Chondrocyte (in vitro differentiated cells): ENCODE results near the gene ABCA12. TPM values are rescaled to one million over a fixed set of nuclear protein-coding genes. Genes with fewer than 3 reads are reported as not detected.

ENCODE experiments used
- DNase-seq: peaks from one replicate; pipeline ENCODE4 v3.0.0; 2021; ENCODE audit warnings: mixed read lengths, low spot score
- H3K27ac Mint-ChIP-seq: one replicate; pipeline ENCODE4 v1.8.0; 2021; ENCODE audit warnings: mild to moderate bottlenecking, moderate library complexity, mixed read lengths; ENCODE audit not compliant: unreplicated experiment
- H3K27me3 Mint-ChIP-seq: 2 replicates; pipeline ENCODE4 v1.8.0; 2021; ENCODE audit warnings: low read depth, mixed read lengths
- H3K36me3 Mint-ChIP-seq: 2 replicates; pipeline ENCODE4 v1.8.0; 2021; ENCODE audit warnings: low read depth, mixed read lengths
- H3K4me1 Mint-ChIP-seq: 2 replicates; pipeline ENCODE4 v1.8.0; 2021; ENCODE audit warnings: low read depth, mild to moderate bottlenecking, mixed read lengths
- H3K4me3 Mint-ChIP-seq: one replicate; pipeline ENCODE4 v1.8.0; 2021; ENCODE audit warnings: mild to moderate bottlenecking, moderate library complexity, mixed read lengths; ENCODE audit not compliant: unreplicated experiment
- H3K9me3 Mint-ChIP-seq: 2 replicates; pipeline ENCODE4 v1.8.0; 2021; ENCODE audit warnings: low read depth, mixed read lengths
- total RNA-seq: library from RNA; stranded (reverse); gene quantifications from 3 replicates; pipeline ENCODE4 v1.2.1, GENCODE V29; 2021
- TF ChIP-seq, protein P1 (sequence below): fragments of 200-600 bp; sonication (generic); IDR thresholded peaks from 2 replicates; pipeline ENCODE4 v1.5.0; 2021; ENCODE audit warnings: antibody characterized with exemption, mild to moderate bottlenecking, moderate library complexity

The ABCA12 gene
- total RNA-seq, 1 donor from 2014 or later: 0.40 TPM

DNA sequence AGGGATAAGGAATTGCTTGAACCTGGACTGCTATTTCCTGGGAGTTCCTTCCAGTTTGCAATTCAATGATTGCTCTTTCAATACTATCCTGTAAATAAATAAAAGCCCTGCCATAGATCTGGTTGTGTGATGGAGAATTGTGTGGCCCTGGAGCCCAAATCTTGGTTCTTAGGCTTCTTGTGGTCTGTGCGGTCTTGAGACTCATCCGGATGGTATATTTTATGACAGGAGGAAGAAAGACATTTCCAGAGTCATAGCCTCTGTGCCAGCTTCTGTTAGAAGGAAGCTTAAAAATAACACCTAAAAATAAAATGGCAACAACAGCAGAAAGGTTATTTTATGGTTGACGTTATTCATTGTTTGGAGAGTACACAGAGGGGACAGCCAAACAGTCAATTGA is 137.7 kb downstream of the ABCA12 start:
- Mint-ChIP-seq H3K27ac (no peak overlapping the region), H3K9me3 (no peaks in the 10 kb centered on the region), H3K27me3 (no peaks in the 10 kb centered on the region), H3K4me3 (no peak overlapping the region), H3K36me3 (no peaks in the 10 kb centered on the region), H3K4me1 (peaks cover 11% of the 10 kb centered on the region)
- DNase-seq: no peak
- TF ChIP-seq, protein P1, sequence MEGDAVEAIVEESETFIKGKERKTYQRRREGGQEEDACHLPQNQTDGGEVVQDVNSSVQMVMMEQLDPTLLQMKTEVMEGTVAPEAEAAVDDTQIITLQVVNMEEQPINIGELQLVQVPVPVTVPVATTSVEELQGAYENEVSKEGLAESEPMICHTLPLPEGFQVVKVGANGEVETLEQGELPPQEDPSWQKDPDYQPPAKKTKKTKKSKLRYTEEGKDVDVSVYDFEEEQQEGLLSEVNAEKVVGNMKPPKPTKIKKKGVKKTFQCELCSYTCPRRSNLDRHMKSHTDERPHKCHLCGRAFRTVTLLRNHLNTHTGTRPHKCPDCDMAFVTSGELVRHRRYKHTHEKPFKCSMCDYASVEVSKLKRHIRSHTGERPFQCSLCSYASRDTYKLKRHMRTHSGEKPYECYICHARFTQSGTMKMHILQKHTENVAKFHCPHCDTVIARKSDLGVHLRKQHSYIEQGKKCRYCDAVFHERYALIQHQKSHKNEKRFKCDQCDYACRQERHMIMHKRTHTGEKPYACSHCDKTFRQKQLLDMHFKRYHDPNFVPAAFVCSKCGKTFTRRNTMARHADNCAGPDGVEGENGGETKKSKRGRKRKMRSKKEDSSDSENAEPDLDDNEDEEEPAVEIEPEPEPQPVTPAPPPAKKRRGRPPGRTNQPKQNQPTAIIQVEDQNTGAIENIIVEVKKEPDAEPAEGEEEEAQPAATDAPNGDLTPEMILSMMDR: no peak

DNA sequence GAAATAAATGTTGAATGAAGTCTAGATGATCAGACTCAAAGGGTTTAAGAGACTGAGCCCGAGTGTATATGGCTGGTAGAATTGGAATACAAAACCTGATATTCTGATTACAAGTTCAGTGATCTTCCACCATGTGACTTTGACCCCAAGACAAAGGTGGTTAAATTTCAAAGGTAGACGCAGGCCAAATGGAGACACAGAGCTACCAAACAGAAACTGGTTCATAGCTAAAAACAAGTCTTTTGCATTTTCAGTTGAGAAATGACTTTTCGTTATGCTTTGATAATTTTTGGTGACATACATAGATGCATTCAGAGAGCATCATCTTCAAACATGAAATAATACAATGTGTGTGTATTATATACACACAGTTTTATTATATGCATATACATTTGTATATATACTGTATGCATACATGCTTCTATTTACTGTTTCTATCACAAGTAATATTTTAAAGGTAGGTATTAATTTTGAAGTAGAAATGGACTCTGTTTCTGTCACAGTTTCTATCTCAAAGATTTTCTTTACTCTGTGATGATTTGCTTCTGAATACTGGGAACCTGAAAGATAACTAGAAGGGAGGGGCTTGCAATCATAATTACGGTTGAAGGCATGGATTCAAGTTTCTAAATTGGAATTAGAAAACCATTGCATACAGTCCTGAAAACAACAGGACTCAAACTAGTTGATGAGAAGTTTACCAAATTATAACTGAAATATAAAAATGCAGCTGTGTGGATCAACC is 142.3 kb downstream of the ABCA12 start:
- Mint-ChIP-seq H3K36me3 (no peaks in the 10 kb centered on the region), H3K4me3 (no peak overlapping the region), H3K27ac (no peak overlapping the region), H3K27me3 (peaks cover 1% of the 10 kb centered on the region), H3K9me3 (no peaks in the 10 kb centered on the region), H3K4me1 (no peaks in the 10 kb centered on the region)
- TF ChIP-seq, protein P1: no peak
- no peak for DNase-seq

- H3K4me3 Mint-ChIP-seq: no peak overlapping the region
- H3K27me3 Mint-ChIP-seq: peaks cover 1% of the 10 kb centered on the region
- no peaks in the 10 kb centered on the region for H3K9me3 Mint-ChIP-seq
- H3K36me3 Mint-ChIP-seq: no peaks in the 10 kb centered on the region
- TF ChIP-seq, protein P1: no peak
- no peak overlapping the region for H3K27ac Mint-ChIP-seq
- H3K4me1 Mint-ChIP-seq: no peaks in the 10 kb centered on the region
- DNase-seq: no peak
Measured at GRCh38 chr2:214995409-214995808, 143.0 kb downstream of the ABCA12 start.

DNA sequence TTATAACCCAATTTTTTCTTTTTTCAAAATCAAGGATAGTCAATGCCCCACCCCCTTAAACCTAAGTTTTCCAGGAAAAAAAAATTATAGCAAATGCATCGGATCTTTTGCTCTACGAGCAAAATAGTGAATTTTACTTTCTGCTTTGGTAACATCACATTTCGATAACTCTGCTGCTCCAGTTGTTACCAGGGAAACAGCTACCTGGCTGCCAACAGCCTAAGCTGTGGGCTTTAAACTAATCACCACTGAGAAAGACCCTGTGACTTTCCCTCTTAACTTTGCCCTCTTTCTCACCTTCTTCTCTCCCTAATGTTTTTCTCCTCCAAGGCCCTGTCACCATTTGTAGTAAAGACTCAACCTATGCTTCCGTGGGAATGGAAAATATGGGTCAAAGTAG is 145.5 kb downstream of the ABCA12 start:
- no peaks in the 10 kb centered on the region for H3K36me3 Mint-ChIP-seq
- TF ChIP-seq, protein P1: no peak
- no peak overlapping the region for H3K4me3 Mint-ChIP-seq
- H3K9me3 Mint-ChIP-seq: no peaks in the 10 kb centered on the region
- no peak overlapping the region for H3K27ac Mint-ChIP-seq
- no peaks in the 10 kb centered on the region for H3K4me1 Mint-ChIP-seq
- H3K27me3 Mint-ChIP-seq: peaks cover 1% of the 10 kb centered on the region
- no peak for DNase-seq

GRCh38 chr2:214989187-214989586 is 149.2 kb downstream of the ABCA12 start:
- Mint-ChIP-seq H3K27ac (no peak overlapping the region), H3K4me3 (no peak overlapping the region), H3K36me3 (no peaks in the 10 kb centered on the region), H3K9me3 (no peaks in the 10 kb centered on the region), H3K27me3 (no peaks in the 10 kb centered on the region), H3K4me1 (no peaks in the 10 kb centered on the region)
- no peak for DNase-seq
- TF ChIP-seq, protein P1: no peak
